Liver (tissue), 5 donors: ENCODE results near the gene CYP3A7. TPM values are rescaled to one million over a fixed set of nuclear protein-coding genes. Genes with fewer than 3 reads are reported as not detected.

ENCODE experiments used
- polyA plus RNA-seq, 2 donors: library from polyadenylated mRNA; stranded (reverse) in 1 of 2; unstranded in 1 of 2; fragments of 200-250 nt in 1 of 2; fragments of >200 nt in 1 of 2; fragmentation: Nextera tagmentation in 1 of 2; extraction: Ambion mirVana in 1 of 2; gene quantifications; one replicate each; pipeline versions ENCODE4 v1.2.1 to v1.2.3, GENCODE V29; 2013 to 2015
- small RNA-seq: library from RNA; depleted of rRNA; stranded (forward); fragments of <200 nt; gene quantifications from one replicate; pipeline ENCODE3, GENCODE V24; 2014
- total RNA-seq, 2 donors: library from RNA; depleted of rRNA; stranded (reverse); fragments of >200 nt; gene quantifications; one replicate each; pipeline ENCODE4 v1.2.3, GENCODE V29; 2014
- donor health status: healthy.
- donor health status: healthy.
- donor health status: healthy.

The CYP3A7 gene
- total and polyA plus RNA-seq, 4 donors, result 36.1 to 2,448 (median 83.4) TPM

Small RNA genes lying within 50 kb of the gene (small RNA-seq; reads per million reads assigned to genes)
- gene CYP3A51P (not detected), gene CYP3A7-CYP3A51P (not detected)

Other genes starting within 250 kb of the CYP3A7 start
- 10 to 100 TPM; 18.1 to 18.3 TPM for gene ZNF394, start 234.9 kb downstream of the CYP3A7 start, total RNA-seq
- 1 to 10 TPM; 5.5 to 6.1 TPM for gene ZNF394, start 234.9 kb downstream of the CYP3A7 start, polyA plus RNA-seq
- 1 to 10 TPM; 4.7 to 5.4 TPM for gene ZKSCAN5, start 230.5 kb downstream of the CYP3A7 start, total RNA-seq
- gene ZKSCAN5, start 230.5 kb downstream of the CYP3A7 start, polyA plus RNA-seq, result 1 to 10 TPM; 1.7 to 2.2 TPM
- gene FAM200A, start 183.1 kb downstream of the CYP3A7 start, total RNA-seq, result 1 to 10 TPM; 2.4 to 4.6 TPM
- gene FAM200A, start 183.1 kb downstream of the CYP3A7 start, polyA plus RNA-seq, result 1 to 10 TPM; 1.0 to 1.7 TPM
- 10 to 100 TPM; 37.2 to 59.7 TPM for gene ZNF655, start 176.6 kb downstream of the CYP3A7 start, total RNA-seq
- gene ZNF655, start 176.6 kb downstream of the CYP3A7 start, polyA plus RNA-seq, result 10 to 100 TPM; 15.9 to 27.6 TPM
- under 1 TPM; 0.17 to 0.28 TPM for gene TMEM225B, start 136.9 kb downstream of the CYP3A7 start, total RNA-seq
- gene TMEM225B, start 136.9 kb downstream of the CYP3A7 start, polyA plus RNA-seq, result under 1 TPM in 1 of 2 donors, not detected in 1; 0.10 TPM
- gene ZSCAN25, start 118.2 kb downstream of the CYP3A7 start, total RNA-seq, result 10 to 100 TPM in 1 of 2 donors, 1 to 10 TPM in 1; 8.7 to 11.0 TPM
- 1 to 10 TPM; 2.3 to 3.1 TPM for gene ZSCAN25, start 118.2 kb downstream of the CYP3A7 start, polyA plus RNA-seq
- 1,000 to 10,000 TPM in 1 of 2 donors, 10 to 100 TPM in 1; 21.9 to 1,413 TPM for gene CYP3A5, start 55.2 kb downstream of the CYP3A7 start, total RNA-seq
- gene CYP3A5, start 55.2 kb downstream of the CYP3A7 start, polyA plus RNA-seq, result 1,000 to 10,000 TPM in 1 of 2 donors, 100 to 1,000 TPM in 1; 117 to 1,316 TPM
- gene CYP3A4, start 49.0 kb upstream of the CYP3A7 start, total RNA-seq, result 100 to 1,000 TPM in 1 of 2 donors, under 1 TPM in 1; 0.51 to 138 TPM
- gene CYP3A4, start 49.0 kb upstream of the CYP3A7 start, polyA plus RNA-seq, result 1,000 to 10,000 TPM in 1 of 2 donors, 100 to 1,000 TPM in 1; 440 to 1,082 TPM
- 10 to 100 TPM in 1 of 2 donors, under 1 TPM in 1; 0.61 to 75.3 TPM for gene CYP3A43, start 92.8 kb upstream of the CYP3A7 start, total RNA-seq
- gene CYP3A43, start 92.8 kb upstream of the CYP3A7 start, polyA plus RNA-seq, result 10 to 100 TPM in 1 of 2 donors, 1 to 10 TPM in 1; 4.6 to 35.1 TPM
- under 1 TPM in 1 of 2 donors, not detected in 1; 0.25 TPM for gene OR2AE1, start 141.8 kb upstream of the CYP3A7 start, total RNA-seq
- gene OR2AE1, start 141.8 kb upstream of the CYP3A7 start, polyA plus RNA-seq, result not detected
- gene TRIM4, start 184.3 kb upstream of the CYP3A7 start, total RNA-seq, result 10 to 100 TPM; 16.2 to 23.0 TPM
- 10 to 100 TPM; 11.9 to 13.1 TPM for gene TRIM4, start 184.3 kb upstream of the CYP3A7 start, polyA plus RNA-seq
- gene GJC3, start 194.4 kb upstream of the CYP3A7 start, total RNA-seq, result under 1 TPM; 0.08 to 0.09 TPM
- 1 to 10 TPM in 1 of 2 donors, under 1 TPM in 1; 0.20 to 1.3 TPM for gene GJC3, start 194.4 kb upstream of the CYP3A7 start, polyA plus RNA-seq
- gene AZGP1, start 240.8 kb upstream of the CYP3A7 start, total RNA-seq, result 100 to 1,000 TPM in 1 of 2 donors, 10 to 100 TPM in 1; 99.5 to 952 TPM
- 1,000 to 10,000 TPM; 1,348 to 2,721 TPM for gene AZGP1, start 240.8 kb upstream of the CYP3A7 start, polyA plus RNA-seq